GM18868 (cell line): ENCODE measurements around the gene TRIM71.
A peak's percentile ranks its signal among the peaks of the same experiment; 100 is the strongest.
"Not testable (repeated sequence)": the region's sequence is repeated elsewhere in the genome, so short reads cannot be mapped to it uniquely, and the experiment has no call there.

ENCODE experiments used
- ATAC-seq: cut with Tn5 transposase; IDR thresholded peaks from one replicate; pipeline ENCODE4 v1.9.1; 2021; ENCODE audit warnings: mild to moderate bottlenecking, moderate library complexity; ENCODE audit not compliant: unreplicated experiment

TRIM71 gene

DNA sequence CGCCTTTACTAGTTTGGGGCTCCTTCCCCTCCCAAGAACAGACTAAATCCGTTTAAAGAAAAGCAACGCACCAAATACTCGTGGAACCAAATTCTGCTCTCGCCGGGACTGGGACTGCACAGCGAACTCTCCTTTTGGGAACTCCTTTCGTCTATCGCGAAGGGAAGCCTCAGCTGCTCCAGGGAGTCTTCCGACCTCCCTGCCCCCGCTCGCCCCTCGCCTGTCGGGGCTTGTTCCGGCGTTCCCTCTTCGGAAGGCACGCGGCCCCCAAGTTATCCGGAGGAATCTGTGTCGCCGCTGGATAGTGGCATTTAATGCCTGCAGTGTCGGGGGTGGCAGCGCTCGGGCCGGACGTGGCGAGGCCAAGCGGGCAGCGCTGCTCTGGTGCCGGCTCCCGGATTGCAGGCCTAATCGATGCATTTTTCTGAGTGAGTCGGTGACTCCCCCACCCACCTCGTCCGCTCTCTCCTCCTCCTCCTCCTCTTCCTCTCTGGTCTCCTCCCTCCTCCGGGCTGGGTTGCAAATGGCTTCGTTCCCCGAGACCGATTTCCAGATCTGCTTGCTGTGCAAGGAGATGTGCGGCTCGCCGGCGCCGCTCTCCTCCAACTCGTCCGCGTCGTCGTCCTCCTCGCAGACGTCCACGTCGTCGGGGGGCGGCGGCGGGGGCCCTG lies at the start of gene TRIM71:
Gene TRIM71 (plus strand): TSS at position 440 of the 671 bp plus-strand sequence. CDS start 84 bp downstream, at position 524.
- ATAC-seq: no peak

DNA sequence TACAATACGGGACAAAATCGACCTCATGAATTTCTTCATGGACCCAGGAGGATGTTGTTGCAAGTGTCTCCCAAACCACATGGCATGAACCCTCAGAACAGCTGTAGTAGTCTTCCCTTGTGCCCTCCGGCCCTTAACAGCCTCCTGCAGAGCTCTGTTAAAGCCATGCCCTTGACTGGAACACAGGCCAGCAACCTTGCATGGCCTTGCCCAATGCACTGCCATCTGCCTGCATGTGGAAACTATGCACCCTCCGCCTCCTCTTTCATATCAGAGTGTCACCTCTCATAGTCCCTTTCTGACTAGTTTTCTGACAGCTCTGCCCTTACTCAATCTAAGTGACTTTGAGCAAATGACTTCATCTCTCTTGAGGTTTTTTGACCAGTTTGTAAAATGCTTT lies 39.4 kb upstream of the TRIM71 start:
- no peak for ATAC-seq

DNA sequence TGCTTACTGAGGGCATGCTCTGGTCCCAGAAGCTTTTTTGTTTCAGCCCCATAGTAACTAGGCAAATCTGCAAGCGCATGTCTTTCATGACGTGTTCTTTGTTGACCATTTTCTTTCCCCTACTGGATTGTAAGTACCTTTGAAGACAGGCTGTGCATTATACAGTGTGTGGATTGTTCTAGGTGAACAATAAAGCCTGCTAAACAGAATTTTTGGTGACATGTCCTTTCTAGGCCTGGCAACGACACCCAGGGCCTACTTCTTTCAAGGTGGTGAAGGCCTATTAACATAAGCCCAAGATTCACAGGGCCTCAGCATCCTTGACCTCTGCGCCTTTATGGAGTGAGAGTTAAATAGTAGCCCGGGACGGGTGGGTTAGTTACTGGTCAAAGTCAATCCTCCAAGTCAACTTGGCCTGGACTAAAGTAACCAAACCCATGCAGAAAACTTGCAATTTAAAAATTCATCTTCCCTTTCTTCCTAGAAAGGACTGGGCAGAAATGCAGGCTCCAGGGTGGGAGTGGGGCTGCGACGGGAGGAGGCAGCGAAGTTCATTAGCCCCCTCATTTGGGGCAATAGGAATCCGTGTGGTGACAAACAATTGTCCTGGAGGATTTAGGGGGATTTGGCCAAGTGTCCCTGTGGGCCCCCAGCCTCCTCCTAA lies 37.6 kb upstream of the TRIM71 start:
- ATAC-seq: no peak

DNA sequence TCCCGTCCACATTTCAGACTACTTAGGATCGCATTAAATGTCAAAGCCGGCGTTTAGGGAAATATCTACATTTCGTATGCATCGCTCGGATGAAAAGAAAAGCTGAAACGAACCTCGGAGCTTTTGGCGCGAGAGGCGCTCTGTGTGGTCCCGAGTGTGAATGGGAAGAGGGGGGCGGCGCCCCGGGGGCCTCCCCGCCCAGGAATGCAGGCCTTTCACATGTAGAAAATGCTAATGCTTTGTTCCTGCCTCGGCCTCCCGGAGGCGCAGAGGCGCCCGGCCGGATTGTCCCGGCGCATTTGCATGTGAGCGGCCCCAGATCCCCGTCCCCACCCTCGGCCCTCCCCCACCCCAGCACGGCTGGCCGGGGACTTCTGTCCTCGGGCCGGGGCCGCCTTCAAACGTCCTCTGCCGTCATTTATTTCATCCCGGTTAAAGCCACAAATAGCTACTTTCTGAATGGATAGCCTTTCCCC lies 37.0 kb upstream of the TRIM71 start:
- ATAC-seq: peak; percentile 26

DNA sequence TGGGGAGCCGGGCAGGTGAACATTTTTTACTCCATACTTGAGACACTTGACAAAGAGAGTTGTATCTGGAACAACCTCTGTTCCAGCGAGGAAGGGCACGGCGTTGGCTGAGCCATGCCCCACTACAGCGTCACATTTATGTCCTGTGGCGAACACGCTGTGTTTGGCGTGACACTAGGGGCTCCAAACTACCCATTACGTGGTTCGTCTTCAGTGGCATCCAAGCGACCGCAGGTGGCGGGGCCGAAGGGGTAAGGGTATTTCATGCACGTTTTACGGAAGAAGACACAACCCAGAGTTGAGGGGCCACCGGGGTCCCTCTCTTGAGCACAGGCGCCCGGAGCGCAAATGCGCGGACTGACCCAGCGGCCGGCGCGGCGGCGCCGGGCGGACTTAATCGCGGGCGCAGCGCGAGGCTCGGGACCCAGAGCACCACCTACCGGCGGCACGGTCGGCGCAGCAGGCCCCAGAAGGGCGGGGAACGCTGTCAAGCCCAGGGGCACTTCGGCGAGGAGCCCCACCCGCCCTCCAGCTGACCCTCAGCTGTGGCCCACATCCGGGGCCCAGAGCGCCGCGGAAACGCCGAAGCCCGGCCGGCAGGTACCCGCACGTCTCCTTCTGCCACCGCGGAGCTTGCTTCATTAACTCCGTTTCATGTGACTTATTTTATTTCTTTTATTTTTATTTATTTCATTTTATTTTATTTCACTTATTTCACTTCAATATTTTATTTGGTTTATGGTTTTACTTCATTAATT lies 36.4 kb upstream of the TRIM71 start:
- ATAC-seq: peak; percentile 96

DNA sequence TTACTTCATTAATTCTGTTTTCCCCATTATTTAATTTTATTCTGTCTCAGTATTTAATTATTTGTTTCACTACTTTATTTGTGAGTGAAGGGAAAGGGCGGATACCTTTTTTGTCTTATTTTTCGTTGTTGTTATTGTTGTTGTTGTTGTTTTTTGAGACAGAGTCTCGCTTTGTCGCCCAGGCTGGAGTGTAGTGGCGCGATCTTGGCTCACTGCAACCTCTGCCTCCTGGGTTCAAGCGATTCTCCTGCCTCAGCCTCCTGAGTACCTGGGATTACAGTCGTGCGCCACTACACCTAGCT lies 35.9 kb upstream of the TRIM71 start:
- not testable (repeated sequence) for ATAC-seq

DNA sequence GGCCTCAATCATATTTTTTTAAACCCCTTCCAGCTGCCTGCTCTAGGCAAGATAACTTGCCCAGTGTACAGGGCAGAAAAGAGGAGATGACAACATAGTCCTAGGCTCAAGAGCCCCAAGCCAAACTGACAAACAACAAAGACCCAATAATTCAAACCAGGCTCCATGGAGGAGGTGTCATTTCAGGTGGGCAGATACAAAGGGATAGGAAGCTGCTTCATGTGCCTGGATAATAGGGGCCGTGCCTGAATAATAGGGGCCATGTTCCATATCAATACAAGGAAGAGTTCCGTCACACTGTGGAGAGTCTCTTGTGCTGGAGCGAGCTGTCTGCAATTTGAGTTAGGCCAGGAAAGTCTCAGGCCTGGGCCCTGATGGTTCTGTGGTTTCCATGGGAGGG lies 35.4 kb upstream of the TRIM71 start:
- ATAC-seq: no peak

DNA sequence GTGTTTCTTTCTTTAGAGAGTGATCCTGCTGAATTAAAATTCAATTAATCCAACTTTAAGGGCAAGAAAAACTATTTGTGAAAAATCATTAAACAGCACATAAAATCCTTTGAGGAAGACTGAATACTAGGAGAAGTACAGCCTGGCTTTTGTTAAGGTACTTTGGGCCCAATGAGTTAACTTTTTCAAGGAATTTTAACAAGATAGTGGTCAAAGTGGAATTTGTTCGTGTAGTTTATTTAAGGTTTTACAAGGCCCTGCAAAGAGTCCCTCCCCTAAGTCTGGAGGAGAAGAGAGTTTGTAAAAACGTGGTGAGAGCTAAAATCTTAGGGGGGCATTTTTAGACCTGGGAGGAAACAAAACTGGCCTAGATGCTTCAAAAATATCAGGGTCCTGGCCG lies 26.0 kb upstream of the TRIM71 start:
- no peak for ATAC-seq

DNA sequence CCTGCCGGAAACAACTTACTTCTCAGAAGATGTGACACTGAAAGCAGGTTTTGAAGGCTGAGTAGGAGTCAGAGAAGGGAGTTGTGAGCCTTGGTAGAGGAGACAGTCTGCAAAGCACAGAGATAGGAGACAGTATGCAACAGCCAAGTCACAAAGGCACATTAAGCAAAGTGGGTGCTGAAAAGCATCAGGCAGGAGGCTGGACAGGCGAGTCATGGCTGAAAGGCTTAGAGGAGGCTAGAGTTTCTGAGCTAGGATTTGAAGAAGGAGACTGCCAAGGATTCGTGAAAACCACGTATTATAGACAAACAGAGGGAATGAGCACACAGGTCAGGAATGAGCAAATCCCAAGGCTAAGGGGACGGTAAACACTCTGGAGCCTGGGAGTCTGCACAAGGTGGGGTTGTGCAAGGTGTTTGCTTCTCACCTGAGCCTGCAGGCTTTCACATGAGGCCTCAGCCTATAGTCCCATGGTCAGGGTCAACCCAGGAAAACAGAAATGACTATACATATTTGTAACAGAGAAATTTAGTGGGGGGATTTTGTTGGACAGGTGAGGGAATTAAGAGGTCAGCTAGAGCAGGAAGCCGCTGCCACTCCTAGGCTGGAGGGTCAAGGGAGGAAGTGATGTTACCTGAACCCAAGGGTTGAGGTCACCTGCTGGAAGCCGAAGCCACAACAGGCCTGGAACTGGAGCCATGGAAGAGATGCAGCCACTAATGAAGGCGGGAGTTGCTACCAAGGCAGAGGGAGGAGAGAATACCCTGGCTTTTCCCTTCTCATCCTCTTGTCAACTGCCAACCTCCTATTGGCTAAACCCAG lies 23.1 kb upstream of the TRIM71 start:
- ATAC-seq: no peak

DNA sequence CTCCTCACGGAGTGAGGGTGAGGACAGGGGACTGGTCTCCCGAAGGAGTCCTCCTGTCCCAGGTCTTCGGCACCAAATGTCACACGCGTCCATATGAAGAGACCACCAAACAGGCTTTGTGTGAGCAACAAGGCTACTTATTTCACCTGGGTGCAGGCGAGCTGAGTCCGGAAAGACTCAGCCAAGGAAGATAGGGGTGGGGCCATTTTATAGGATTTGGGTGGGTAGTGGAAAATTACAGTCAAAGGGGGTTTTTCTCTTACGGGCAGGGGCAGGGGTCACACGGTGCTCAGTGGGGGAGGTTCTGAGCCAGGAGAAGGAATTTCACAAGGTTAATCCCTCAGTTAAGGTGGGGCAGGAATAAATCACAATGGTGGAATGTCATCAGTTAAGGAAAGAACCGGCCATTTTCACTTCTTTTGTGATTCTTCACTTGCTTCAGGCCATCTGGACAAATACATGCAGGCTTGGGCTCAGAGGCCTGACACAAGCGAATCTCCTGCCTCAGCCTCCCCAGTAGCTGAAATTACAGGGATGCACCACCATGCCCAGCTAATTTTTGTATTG lies 21.3 kb upstream of the TRIM71 start:
- ATAC-seq: not testable (repeated sequence)

DNA sequence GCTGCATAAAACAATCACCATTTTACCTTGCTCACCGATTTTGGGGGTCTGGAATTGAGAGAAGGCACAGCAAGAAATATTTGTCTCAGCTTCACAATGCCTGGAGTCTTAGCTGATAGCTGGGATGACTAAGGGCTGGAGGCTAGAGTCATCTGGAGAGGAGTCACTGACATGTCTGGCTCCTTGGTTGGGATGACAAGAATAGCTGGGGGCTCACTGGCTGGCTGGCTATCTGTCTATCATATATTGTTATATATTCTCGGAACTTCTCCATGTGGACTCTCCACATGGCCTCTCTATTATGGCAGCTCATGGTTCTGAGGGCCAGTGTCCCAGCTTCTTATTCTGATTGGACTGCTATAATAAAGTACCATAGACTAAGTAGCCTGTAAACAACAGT lies 20.0 kb upstream of the TRIM71 start:
- ATAC-seq: no peak

DNA sequence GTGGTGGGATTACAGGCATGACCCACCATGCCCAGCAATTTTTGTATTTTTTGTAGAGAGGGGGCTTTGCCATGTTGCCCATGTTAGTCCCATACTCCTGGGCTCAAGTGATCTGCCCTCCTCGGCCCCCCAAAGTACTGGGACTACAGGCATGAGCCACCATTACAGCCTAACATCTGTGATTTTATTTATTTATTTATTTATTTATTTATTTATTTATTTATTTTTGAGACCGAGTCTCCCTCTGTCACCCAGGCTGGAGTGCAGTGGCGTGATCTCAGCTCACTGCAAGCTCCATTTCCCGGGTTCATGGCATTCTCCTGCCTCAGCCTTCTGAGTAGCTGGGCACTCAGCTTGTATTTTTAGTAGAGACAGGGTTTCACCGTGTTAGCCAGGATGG lies 16.4 kb upstream of the TRIM71 start:
- not testable (repeated sequence) for ATAC-seq

DNA sequence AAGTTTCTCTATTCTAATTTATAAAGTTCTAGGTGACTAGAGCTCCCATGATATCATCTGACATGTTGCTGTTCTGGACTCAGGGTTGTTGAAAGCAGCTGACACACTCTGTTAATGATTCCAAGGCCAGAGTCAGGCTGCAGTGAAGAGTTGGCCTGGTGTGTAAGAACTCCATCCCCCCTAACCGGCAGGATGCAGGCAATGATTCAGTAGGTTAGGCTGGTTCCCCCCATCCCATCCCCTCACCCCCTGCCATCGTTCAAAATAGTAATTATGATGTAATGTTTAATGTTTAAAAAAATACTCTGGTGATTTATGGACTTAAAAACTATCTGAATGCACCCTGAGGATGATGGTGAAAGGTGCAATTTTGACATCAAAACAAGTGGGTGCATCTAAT lies 4.6 kb upstream of the TRIM71 start:
- ATAC-seq: no peak

DNA sequence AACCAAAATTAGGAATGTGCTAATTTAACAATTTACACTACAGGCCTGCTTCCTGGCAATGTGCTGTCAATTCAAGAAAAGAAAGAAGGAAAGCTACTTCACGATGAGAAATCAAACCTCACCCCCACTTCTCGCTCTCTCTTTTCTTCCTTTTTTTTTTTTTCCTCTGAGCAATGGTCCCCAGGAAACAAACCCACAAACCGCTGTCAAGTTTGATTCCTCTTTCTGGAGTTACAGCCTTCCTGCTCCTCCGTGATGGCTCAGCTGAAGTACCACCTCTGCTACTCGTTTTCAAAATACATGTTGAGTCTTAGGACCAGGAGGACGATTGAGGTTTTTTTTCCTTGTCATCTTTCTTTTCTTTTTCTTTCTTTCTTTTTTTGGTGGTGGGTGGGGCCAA lies 3.4 kb upstream of the TRIM71 start:
- ATAC-seq: no peak

DNA sequence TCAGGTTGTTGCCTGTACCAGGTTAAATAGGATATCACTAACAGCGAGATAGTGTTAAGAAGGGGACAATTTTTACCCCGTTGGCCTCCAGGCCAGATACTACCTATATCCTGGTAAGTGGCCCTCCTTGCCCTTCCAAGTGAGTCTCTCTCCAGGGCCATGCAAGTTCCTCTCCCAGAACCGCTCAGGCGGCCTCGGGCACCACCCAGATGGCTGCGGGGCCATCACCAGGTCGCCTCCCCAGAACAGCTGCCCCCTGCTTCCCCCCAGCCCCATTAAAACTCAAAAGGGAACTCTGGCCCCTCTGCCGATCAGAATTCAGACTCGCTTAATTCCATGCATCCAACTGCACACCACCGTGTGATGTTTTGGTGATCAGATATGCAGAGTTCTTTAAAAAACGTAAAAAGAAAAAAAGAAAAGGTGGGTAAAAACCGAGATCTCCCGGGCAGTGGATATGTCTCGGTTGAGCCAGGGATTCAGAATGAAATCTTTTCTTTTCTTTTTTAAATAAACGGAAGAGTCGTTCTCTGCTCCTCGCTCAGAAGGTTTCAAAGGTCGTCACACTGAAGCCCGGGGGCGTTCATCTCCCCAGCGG lies 1.9 kb upstream of the TRIM71 start:
- no peak for ATAC-seq

DNA sequence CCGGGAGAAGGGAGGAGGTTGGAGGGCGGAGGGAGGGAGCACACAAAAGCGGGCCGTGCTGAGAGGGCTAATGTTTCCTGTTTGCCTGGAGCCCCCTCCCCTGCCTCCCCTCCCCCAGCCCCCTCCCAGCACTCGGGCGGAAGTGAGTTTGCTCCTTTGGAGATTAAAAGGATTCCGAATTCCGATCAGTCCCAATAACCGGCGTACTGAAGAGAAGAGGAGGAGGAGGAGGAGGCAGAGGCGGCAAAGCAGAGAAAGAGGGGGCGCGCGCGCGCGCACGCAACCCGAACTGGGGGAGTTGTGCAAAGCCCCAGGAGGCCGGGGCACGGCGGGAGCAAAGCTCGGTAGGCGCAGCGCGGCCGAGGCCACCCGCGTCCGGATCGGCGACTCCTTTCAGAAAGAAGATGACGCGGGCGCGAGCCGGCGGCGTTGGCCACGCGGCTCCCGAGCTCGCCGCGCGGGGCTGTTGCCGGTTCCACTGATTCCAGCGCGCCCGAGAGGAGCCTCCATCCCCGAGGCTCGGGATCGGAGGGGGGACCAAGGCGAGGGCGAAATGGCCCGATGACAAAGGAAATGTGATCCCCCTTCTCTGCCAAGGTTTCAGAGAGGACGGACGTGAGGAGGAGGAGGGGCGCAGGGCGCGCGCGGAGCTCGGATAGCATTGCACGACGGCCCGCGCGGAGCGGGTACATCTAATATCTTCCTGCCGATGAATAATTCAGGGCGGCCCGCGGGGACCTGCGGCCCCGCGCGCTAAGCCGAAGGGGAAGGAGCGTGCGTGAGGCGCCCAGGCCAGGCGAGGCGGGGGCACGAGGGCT lies 1.1 kb upstream of the TRIM71 start:
- ATAC-seq: no peak

DNA sequence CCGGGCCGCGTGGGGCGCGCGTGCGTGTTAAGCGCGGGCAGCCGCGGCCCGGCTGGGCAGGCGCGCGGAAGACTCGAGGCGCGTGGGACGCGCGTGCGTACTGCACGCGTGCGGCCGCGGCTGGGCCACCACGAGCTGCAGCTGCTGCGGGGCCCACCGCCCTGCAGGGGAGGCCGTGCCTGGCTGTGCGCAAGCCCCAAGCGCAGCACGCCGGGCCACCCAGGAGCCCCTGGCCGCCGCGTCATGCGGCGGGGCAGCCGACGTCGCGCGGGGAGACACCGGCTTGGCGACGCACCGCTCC lies 590 bp upstream of the TRIM71 start:
- ATAC-seq: no peak

DNA sequence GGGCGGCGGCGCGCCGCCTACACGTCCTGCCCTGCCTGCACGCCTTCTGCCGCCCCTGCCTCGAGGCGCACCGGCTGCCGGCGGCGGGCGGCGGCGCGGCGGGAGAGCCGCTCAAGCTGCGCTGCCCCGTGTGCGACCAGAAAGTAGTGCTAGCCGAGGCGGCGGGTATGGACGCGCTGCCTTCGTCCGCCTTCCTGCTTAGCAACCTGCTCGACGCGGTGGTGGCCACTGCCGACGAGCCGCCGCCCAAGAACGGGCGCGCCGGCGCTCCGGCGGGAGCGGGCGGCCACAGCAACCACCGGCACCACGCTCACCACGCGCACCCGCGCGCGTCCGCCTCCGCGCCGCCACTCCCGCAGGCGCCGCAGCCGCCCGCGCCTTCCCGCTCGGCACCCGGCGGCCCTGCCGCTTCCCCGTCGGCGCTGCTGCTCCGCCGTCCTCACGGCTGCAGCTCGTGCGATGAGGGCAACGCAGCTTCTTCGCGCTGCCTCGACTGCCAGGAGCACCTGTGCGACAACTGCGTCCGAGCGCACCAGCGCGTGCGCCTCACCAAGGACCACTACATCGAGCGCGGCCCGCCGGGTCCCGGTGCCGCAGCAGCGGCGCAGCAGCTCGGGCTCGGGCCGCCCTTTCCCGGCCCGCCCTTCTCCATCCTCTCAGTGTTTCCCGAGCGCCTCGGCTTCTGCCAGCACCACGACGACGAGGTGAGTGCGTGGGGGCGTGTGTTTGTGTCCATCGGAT lies 602 bp downstream of the TRIM71 start:
- ATAC-seq: no peak

DNA sequence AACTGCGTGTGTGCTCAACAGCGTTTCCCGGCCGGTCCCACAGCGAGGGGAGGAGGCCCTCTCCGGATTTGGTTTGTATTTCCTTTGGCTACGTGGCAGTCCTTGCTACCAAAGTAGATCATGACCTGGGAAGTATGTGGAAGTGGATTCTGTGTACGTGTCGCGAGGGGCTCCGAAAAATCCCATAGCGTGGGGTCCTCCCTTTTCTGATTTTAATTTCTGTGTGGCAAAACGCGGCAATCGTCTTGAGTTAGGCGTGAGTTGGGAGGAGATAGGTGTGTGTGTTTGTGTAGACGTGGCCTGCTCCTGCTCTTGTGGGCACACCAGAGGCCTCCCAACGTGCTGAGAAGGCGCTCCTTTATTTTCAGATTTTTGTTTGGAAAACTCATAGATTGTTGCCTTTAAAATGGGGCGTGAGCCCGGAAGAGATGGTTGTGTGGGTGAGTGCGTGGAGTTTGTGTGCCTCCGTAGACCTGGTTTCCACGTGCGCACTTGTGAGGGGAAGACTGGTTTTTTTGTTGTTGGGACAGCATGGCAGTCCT lies 1.2 kb downstream of the TRIM71 start:
- ATAC-seq: no peak
